PC-3 (cell line): Measurements from ENCODE around the gene CLRN1. TPM values are rescaled to one million over a fixed set of nuclear protein-coding genes. Genes with fewer than 3 reads are reported as not detected.

ENCODE experiments used
- ATAC-seq: fragments of 200-7000 bp; cut with Tn5 transposase; 2 replicates; pipeline ENCODE4 v1.9.1; 2020; ENCODE audit warnings: mild to moderate bottlenecking, moderate library complexity
- BruUV-seq: library from RNA; stranded (reverse); fragments of 400-500 nt; replicated peaks from 2 replicates; lab custom pipeline; 2021; lab: Mats Ljungman, UMichigan
- CTCF ChIA-PET: fragments of 300-600 bp; sonication (Branson Sonifier 250); formaldehyde crosslinking; loops from one replicate; lab custom pipeline; 2022; ENCODE audit warnings: antibody characterized with exemption; lab: Charles Lee
- POLR2A ChIA-PET: fragments of 300-600 bp; sonication (Branson Sonifier 250); formaldehyde crosslinking; loops from one replicate; lab custom pipeline; 2022; ENCODE audit warnings: antibody characterized with exemption; ENCODE audit not compliant: unreplicated experiment; lab: Charles Lee
- DNase-seq: peaks from one replicate; pipeline ENCODE4 v3.0.0-alpha.2; 2015
- H2AFZ ChIP-seq: fragments of 300-600 bp; sonication (generic); 2 replicates; pipeline ENCODE4 v1.6.0; 2016; ENCODE audit warnings: antibody characterized with exemption, low read length
- H3F3A ChIP-seq: fragments of 300-600 bp; sonication (generic); one replicate; pipeline ENCODE4 v1.6.0; 2017; ENCODE audit warnings: antibody characterized with exemption, low read length, control low read depth, mild to moderate bottlenecking; ENCODE audit not compliant: unreplicated experiment
- H3K27ac ChIP-seq: fragments of 300-600 bp; sonication (generic); 2 replicates; pipeline ENCODE4 v1.5.1; 2016; ENCODE audit warnings: mild to moderate bottlenecking, low read length
- H3K27me3 ChIP-seq: fragments of 300-600 bp; sonication (generic); 2 replicates; pipeline ENCODE4 v1.6.1; 2016; ENCODE audit warnings: low read length, mixed read lengths
- H3K36me3 ChIP-seq: fragments of 300-600 bp; sonication (generic); 2 replicates; pipeline ENCODE4 v1.6.1; 2016; ENCODE audit warnings: low read depth, mixed run types, low read length, mixed read lengths
- H3K4me1 ChIP-seq: fragments of 300-600 bp; sonication (generic); 2 replicates; pipeline ENCODE4 v1.5.1; 2016; ENCODE audit warnings: low read length; ENCODE audit not compliant: insufficient read depth
- H3K4me2 ChIP-seq: fragments of 300-600 bp; sonication (generic); 2 replicates; pipeline ENCODE4 v1.6.0; 2016; ENCODE audit warnings: low read length
- H3K4me3 ChIP-seq: fragments of 300-600 bp; sonication (generic); 2 replicates; pipeline ENCODE4 v1.5.1; 2016; ENCODE audit warnings: mild to moderate bottlenecking, low read length, mixed read lengths
- H3K79me2 ChIP-seq: fragments of 300-600 bp; sonication (generic); 2 replicates; pipeline ENCODE4 v1.6.1; 2017; ENCODE audit warnings: low read length, mixed read lengths
- H3K9ac ChIP-seq: fragments of 300-600 bp; sonication (generic); 2 replicates; pipeline ENCODE4 v1.6.0; 2016; ENCODE audit warnings: mild to moderate bottlenecking, low read length
- H3K9me2 ChIP-seq: fragments of 300-600 bp; sonication (generic); replicated peaks from 2 replicates; pipeline ENCODE4 v1.6.1; 2016; ENCODE audit warnings: mixed run types, low read length, mixed read lengths
- H3K9me3 ChIP-seq: fragments of 300-600 bp; sonication (generic); 2 replicates; pipeline ENCODE4 v1.6.1; 2016; ENCODE audit warnings: low read length, mixed read lengths
- H4K20me1 ChIP-seq: fragments of 300-600 bp; sonication (generic); 2 replicates; pipeline ENCODE4 v1.6.1; 2016; ENCODE audit warnings: low read length, mixed read lengths
- EZH2 ChIP-seq: fragments of 300-600 bp; sonication (generic); IDR thresholded peaks from one replicate; pipeline ENCODE4 v1.6.1; 2017; ENCODE audit warnings: antibody characterized with exemption, mild to moderate bottlenecking, low read length; ENCODE audit not compliant: unreplicated experiment
- EZH2phosphoT487 ChIP-seq: fragments of 300-600 bp; sonication (generic); IDR thresholded peaks from 2 replicates; pipeline ENCODE4 v1.6.1; 2018; ENCODE audit warnings: mild to moderate bottlenecking, antibody characterized with exemption, low read length, borderline replicate concordance
- intact Hi-C: fragments of 100-400 bp; cut with micrococcal nuclease; formaldehyde crosslinking; loops from 2 replicates; pipeline ENCODE4 v1.9.0; 2023
- total RNA-seq: library from RNA; depleted of rRNA; stranded (reverse); fragments of >200 nt; gene quantifications from 2 replicates; pipeline ENCODE4 v1.2.3, GENCODE V29; 2014
- TF ChIP-seq, protein P1 (sequence below): fragments of 300-600 bp; sonication (generic); conservative IDR thresholded peaks from 2 replicates; pipeline ENCODE4 v1.5.1; 2017; ENCODE audit warnings: antibody characterized with exemption, low read depth, mild to moderate bottlenecking, low read length

The CLRN1 gene
- total RNA-seq, 1 experiment from 2014 or later = not detected

DNA sequence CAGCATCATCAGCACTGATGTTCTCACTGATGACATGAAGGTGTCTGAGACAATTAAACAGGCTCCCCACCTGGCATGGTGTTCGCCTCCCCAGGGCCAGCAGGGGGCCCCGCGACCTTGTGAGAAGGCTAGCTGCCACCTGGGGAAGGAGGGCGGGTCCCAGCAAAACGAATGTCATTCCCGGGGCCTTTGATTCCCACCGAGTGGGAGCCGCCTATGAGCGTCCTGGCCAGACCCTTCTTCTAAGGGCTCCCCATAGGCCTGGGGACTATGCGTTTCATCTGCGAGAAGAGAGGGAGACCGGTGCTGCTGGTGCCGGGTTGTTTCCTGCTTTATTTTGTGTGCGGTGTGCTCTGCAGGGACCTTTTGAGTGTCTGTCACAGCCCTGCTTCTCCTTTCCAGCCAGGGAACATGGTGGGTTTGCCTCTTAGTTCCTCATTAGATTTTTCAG is 46.8 kb downstream of the CLRN1 start:
- ATAC-seq (peak; percentile 96), DNase-seq (peak; percentile 61)
- H3K27ac ChIP-seq = no peak overlapping the region
- H3K9ac ChIP-seq = no peak overlapping the region
- no TSS peak for BruUV-seq
- peak overlapping the region; percentile 13 for H2AFZ ChIP-seq
- H3K79me2 ChIP-seq = no peaks in the 10 kb centered on the region
- no peaks in the 10 kb centered on the region for H3F3A ChIP-seq
- POLR2A ChIA-PET = interaction anchor here (0.6 kb wide), 1 partner anchor 33 kb away, joined by 7 read pairs; no protein-coding TSS in a partner anchor
- H3K9me3 ChIP-seq = no peaks in the 10 kb centered on the region
- CTCF ChIA-PET = no interaction called here
- H3K36me3 ChIP-seq = no peaks in the 10 kb centered on the region
- H3K27me3 ChIP-seq = peaks cover 36% of the 10 kb centered on the region
- H4K20me1 ChIP-seq = no peaks in the 10 kb centered on the region
- TF ChIP-seq EZH2phosphoT487 = no peak
- TF ChIP-seq EZH2 = no peak
- TF ChIP-seq, protein P1, sequence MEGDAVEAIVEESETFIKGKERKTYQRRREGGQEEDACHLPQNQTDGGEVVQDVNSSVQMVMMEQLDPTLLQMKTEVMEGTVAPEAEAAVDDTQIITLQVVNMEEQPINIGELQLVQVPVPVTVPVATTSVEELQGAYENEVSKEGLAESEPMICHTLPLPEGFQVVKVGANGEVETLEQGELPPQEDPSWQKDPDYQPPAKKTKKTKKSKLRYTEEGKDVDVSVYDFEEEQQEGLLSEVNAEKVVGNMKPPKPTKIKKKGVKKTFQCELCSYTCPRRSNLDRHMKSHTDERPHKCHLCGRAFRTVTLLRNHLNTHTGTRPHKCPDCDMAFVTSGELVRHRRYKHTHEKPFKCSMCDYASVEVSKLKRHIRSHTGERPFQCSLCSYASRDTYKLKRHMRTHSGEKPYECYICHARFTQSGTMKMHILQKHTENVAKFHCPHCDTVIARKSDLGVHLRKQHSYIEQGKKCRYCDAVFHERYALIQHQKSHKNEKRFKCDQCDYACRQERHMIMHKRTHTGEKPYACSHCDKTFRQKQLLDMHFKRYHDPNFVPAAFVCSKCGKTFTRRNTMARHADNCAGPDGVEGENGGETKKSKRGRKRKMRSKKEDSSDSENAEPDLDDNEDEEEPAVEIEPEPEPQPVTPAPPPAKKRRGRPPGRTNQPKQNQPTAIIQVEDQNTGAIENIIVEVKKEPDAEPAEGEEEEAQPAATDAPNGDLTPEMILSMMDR = peak; percentile 93
- intact Hi-C loops = loop anchor here (1.0 kb wide), 2 partner anchors 161 to 221 kb away; no protein-coding TSS in a partner anchor
- H3K4me2 ChIP-seq = peak overlapping the region; percentile 68
- H3K9me2 ChIP-seq = no peaks in the 10 kb centered on the region
- peak overlapping the region; percentile 30; the same call in 1 of the 2 replicates for H3K4me3 ChIP-seq
- no peaks in the 10 kb centered on the region; the same call in 1 of the 2 replicates for H3K4me1 ChIP-seq

DNA sequence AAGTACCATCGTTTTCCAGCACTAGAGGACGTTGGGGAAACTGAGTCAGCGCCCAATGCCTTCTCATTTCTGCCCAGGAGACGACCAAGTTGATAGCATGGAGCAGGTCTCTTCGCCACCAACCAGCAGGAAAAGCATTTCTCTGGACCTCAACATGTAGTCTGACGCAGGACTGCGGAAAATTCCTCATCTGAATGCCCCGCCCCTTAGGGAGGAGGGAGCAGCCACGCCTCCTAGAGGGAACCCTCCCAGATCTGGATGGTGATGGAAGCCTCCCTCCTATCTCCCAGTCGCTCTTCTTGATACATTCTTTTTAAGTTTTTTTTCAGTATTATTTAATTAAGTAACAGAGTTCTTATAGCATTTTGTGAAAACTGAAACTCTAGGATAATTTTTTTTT is 49.9 kb downstream of the CLRN1 start:
- DNase-seq = no peak
- BruUV-seq = no TSS peak
- Histone ChIP-seq H3K4me1 (no peaks in the 10 kb centered on the region; the same call in 1 of the 2 replicates), H3K79me2 (no peaks in the 10 kb centered on the region), H2AFZ (no peak overlapping the region), H3K9me2 (no peaks in the 10 kb centered on the region), H3K4me2 (no peak overlapping the region), H3F3A (no peaks in the 10 kb centered on the region), H3K27me3 (peaks cover 30% of the 10 kb centered on the region), H3K9ac (no peak overlapping the region), H4K20me1 (no peaks in the 10 kb centered on the region), H3K27ac (no peak overlapping the region), H3K4me3 (no peak overlapping the region), H3K36me3 (no peaks in the 10 kb centered on the region), H3K9me3 (no peaks in the 10 kb centered on the region)
- intact Hi-C loops = no loop called here
- TF ChIP-seq EZH2phosphoT487 = no peak
- no peak for TF ChIP-seq EZH2
- TF ChIP-seq, protein P1 = no peak
- no peak for ATAC-seq
- ChIA-PET POLR2A (no interaction called here), CTCF (no interaction called here)

DNA sequence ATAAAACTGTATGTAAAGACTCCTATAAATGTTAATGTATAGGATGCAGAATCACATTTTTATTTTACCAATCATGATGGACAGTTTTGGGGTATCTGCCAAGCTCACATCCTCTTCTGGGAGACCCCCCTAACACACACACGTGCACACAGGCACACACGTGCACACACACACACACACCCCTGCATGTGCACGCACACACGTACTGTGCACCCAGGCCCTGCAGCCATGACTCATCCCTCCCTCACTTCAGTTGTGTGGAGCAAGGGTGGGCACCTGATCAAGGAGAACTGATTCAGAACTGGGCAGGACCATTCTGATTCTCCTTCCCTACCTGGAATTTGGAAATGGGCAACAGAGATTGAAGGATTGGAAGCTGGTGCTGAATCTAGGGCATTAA is 51.3 kb downstream of the CLRN1 start:
- no peak overlapping the region for H3K4me3 ChIP-seq
- no peaks in the 10 kb centered on the region for H3K9me2 ChIP-seq
- H3K4me2 ChIP-seq = no peak overlapping the region
- no peaks in the 10 kb centered on the region for H3K9me3 ChIP-seq
- ChIA-PET POLR2A (no interaction called here), CTCF (no interaction called here)
- H3K9ac ChIP-seq = no peak overlapping the region
- TF ChIP-seq, protein P1 = no peak
- no peak for TF ChIP-seq EZH2phosphoT487
- TF ChIP-seq EZH2 = no peak
- H3F3A ChIP-seq = no peaks in the 10 kb centered on the region
- ATAC-seq = no peak
- intact Hi-C loops = no loop called here
- no TSS peak for BruUV-seq
- H2AFZ ChIP-seq = no peak overlapping the region
- no peaks in the 10 kb centered on the region for H4K20me1 ChIP-seq
- H3K4me1 ChIP-seq = no peaks in the 10 kb centered on the region; the same call in 1 of the 2 replicates
- peaks cover 44% of the 10 kb centered on the region for H3K27me3 ChIP-seq
- peak; percentile 11 for DNase-seq
- no peaks in the 10 kb centered on the region for H3K79me2 ChIP-seq
- H3K36me3 ChIP-seq = no peaks in the 10 kb centered on the region
- H3K27ac ChIP-seq = no peak overlapping the region
